SU-DHL-6 (cell line): Measurements from ENCODE around the gene RGPD8.

Experiments used
- EZH2phosphoT487 ChIP-seq: fragments of 200-600 bp; sonication (generic), shearing (Covaris generic); conservative IDR thresholded peaks from 2 replicates; pipeline ENCODE4 v1.6.1; 2018; ENCODE audit warnings: mild to moderate bottlenecking, antibody characterized with exemption, low read length, moderate library complexity, mixed read lengths
- TF ChIP-seq, protein P1 (sequence below): fragments of 200-600 bp; sonication (generic); IDR thresholded peaks from one replicate; pipeline ENCODE4 v1.5.1; 2017; ENCODE audit warnings: antibody characterized with exemption, mild to moderate bottlenecking, low read length, moderate library complexity; ENCODE audit not compliant: insufficient read depth, poor library complexity, severe bottlenecking

GRCh38 chr2:112343827-112344585 lies 89.4 kb downstream of the RGPD8 start:
- TF ChIP-seq, protein P1, sequence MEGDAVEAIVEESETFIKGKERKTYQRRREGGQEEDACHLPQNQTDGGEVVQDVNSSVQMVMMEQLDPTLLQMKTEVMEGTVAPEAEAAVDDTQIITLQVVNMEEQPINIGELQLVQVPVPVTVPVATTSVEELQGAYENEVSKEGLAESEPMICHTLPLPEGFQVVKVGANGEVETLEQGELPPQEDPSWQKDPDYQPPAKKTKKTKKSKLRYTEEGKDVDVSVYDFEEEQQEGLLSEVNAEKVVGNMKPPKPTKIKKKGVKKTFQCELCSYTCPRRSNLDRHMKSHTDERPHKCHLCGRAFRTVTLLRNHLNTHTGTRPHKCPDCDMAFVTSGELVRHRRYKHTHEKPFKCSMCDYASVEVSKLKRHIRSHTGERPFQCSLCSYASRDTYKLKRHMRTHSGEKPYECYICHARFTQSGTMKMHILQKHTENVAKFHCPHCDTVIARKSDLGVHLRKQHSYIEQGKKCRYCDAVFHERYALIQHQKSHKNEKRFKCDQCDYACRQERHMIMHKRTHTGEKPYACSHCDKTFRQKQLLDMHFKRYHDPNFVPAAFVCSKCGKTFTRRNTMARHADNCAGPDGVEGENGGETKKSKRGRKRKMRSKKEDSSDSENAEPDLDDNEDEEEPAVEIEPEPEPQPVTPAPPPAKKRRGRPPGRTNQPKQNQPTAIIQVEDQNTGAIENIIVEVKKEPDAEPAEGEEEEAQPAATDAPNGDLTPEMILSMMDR, result no peak
- TF ChIP-seq EZH2phosphoT487, result no peak
